ENCODE measurements around the gene TRIM56. TPM values are rescaled to one million over a fixed set of nuclear protein-coding genes. Genes with fewer than 3 reads are reported as not detected.
A peak's percentile ranks its signal among the peaks of the same experiment; 100 is the strongest.

Gene TRIM56
- total and polyA plus RNA-seq, 2 of the 13 experiments (the other 11 are each of a cell fraction or from before 2014, with no cell fraction given): 3.2 to 7.1 TPM

- peak; percentile 88 for TF ChIP-seq FOSL2 (CRISPR knock-in tag; IDR thresholded peaks at IDR 0.05)
- TF ChIP-seq ZBTB43 (CRISPR knock-in tag; conservative IDR thresholded peaks at IDR 0.05): peak; percentile 85
- no peak; the same call in 1 of the 2 replicates for TF ChIP-seq ZNF589 (CRISPR knock-in tag; conservative IDR thresholded peaks at IDR 0.05)
- TF ChIP-seq HNF1A (IDR thresholded peaks at IDR 0.05; ENCODE audit: low read depth): 0 out of 2 replicates have a peak, but pooled peaks have one; percentile 11
- peak; percentile 53; the same call in 1 of the 2 replicates for TF ChIP-seq HNF1A (CRISPR knock-in tag; IDR thresholded peaks at IDR 0.05; ENCODE audit: borderline replicate concordance)
- peak; percentile 79; the same call in 1 of the 2 replicates for TF ChIP-seq ZFP82 (CRISPR knock-in tag; IDR thresholded peaks at IDR 0.05; ENCODE audit: borderline replicate concordance)
- TF ChIP-seq ZFX (CRISPR knock-in tag; IDR thresholded peaks at IDR 0.05; ENCODE audit: low read depth): peak; percentile 56
- 0 out of 2 replicates have a peak, but pooled peaks have one; percentile 28 for TF ChIP-seq ZNF317 (CRISPR knock-in tag; IDR thresholded peaks at IDR 0.05)
- TF ChIP-seq NR2C2 (CRISPR knock-in tag; IDR thresholded peaks at IDR 0.05; ENCODE audit: borderline replicate concordance): peak; percentile 86
- TF ChIP-seq BCLAF1 (IDR thresholded peaks at IDR 0.05): no peak
- TF ChIP-seq TARDBP (CRISPR knock-in tag; IDR thresholded peaks at IDR 0.05): peak; percentile 74
- TF ChIP-seq DMTF1 (CRISPR knock-in tag; IDR thresholded peaks at IDR 0.05): 0 out of 2 replicates have a peak, but pooled peaks have one; percentile 25
- 0 out of 2 replicates have a peak, but pooled peaks have one; percentile 44 for TF ChIP-seq CCDC6 (CRISPR knock-in tag; IDR thresholded peaks at IDR 0.05)
- TF ChIP-seq ZNF678 (CRISPR knock-in tag; IDR thresholded peaks at IDR 0.05): no peak
- no peak for TF ChIP-seq WIZ (CRISPR knock-in tag; IDR thresholded peaks at IDR 0.05)
Measured at GRCh38 chr7:101121991-101122932, 37.0 kb downstream of the TRIM56 start (continued).
